ENCODE measurements around the gene PPP1R27.

- TF ChIP-seq, protein P1, sequence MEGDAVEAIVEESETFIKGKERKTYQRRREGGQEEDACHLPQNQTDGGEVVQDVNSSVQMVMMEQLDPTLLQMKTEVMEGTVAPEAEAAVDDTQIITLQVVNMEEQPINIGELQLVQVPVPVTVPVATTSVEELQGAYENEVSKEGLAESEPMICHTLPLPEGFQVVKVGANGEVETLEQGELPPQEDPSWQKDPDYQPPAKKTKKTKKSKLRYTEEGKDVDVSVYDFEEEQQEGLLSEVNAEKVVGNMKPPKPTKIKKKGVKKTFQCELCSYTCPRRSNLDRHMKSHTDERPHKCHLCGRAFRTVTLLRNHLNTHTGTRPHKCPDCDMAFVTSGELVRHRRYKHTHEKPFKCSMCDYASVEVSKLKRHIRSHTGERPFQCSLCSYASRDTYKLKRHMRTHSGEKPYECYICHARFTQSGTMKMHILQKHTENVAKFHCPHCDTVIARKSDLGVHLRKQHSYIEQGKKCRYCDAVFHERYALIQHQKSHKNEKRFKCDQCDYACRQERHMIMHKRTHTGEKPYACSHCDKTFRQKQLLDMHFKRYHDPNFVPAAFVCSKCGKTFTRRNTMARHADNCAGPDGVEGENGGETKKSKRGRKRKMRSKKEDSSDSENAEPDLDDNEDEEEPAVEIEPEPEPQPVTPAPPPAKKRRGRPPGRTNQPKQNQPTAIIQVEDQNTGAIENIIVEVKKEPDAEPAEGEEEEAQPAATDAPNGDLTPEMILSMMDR (optimal IDR thresholded peaks at IDR 0.05 in 1 of 3, IDR thresholded peaks at IDR 0.05 in 1 of 3, conservative IDR thresholded peaks at IDR 0.05 in 1 of 3; ENCODE audit: extremely low read depth in 1 of 3, insufficient read depth in 2 of 3, low read length in 3 of 3): no peak
- no peak for TF ChIP-seq EZH2 (IDR thresholded peaks at IDR 0.05; ENCODE audit: low read length)
Measured at GRCh38 chr17:81815646-81815986, 19.2 kb downstream of the PPP1R27 start.

Data from keratinocyte (primary cell).